Natural killer cell (primary cell): ENCODE measurements around the gene ZNF219. TPM values are rescaled to one million over a fixed set of nuclear protein-coding genes. Genes with fewer than 3 reads are reported as not detected.

Source experiments
- ATAC-seq, 3 donors: fragments of 150-1000 bp in 2 of 3; fragments of 200-7000 bp in 1 of 3; cut with Tn5 transposase; 1 replicate in 1 of 3; 2 replicates in 2 of 3; pipeline ENCODE4 v1.10.0; 2021; ENCODE audit warnings: mild to moderate bottlenecking in 2 of 3, moderate library complexity in 2 of 3
- DNase-seq, 2 donors: peaks; one replicate each; pipeline versions ENCODE4 v3.0.0 to v3.0.0-alpha.2; 2013 to 2021; ENCODE audit warnings: mixed read lengths in 1 of 2
- H3K27ac ChIP-seq: one replicate; pipeline ENCODE4 v1.5.1; 2013; ENCODE audit warnings: mild to moderate bottlenecking, low read length
- H3K27me3 ChIP-seq: one replicate; pipeline ENCODE4 v1.6.1; 2013; ENCODE audit warnings: low read length; ENCODE audit not compliant: control insufficient read depth, insufficient read depth
- H3K36me3 ChIP-seq: one replicate; pipeline ENCODE4 v1.6.1; 2013; ENCODE audit warnings: low read length; ENCODE audit not compliant: control insufficient read depth, insufficient read depth
- H3K4me1 ChIP-seq: one replicate; pipeline ENCODE4 v1.6.1; 2013; ENCODE audit warnings: low read length; ENCODE audit not compliant: control insufficient read depth, insufficient read depth
- H3K4me3 ChIP-seq: one replicate; pipeline ENCODE4 v1.5.1; 2013; ENCODE audit warnings: low read length
- H3K9me3 ChIP-seq: one replicate; pipeline ENCODE4 v1.6.1; 2013; ENCODE audit warnings: low read length; ENCODE audit not compliant: control insufficient read depth, insufficient read depth
- H3K27ac Mint-ChIP-seq, 2 donors: one replicate each; pipeline ENCODE4 v1.8.0; 2022; ENCODE audit warnings: mild to moderate bottlenecking in 2 of 2, mixed read lengths in 2 of 2, moderate library complexity in 1 of 2
- H3K27me3 Mint-ChIP-seq, 2 donors: one replicate each; pipeline ENCODE4 v1.8.0; 2022; ENCODE audit warnings: low read depth in 2 of 2, mixed read lengths in 2 of 2
- H3K36me3 Mint-ChIP-seq: one replicate; pipeline ENCODE4 v1.8.0; 2022; ENCODE audit warnings: mixed read lengths
- H3K4me1 Mint-ChIP-seq, 2 donors: one replicate each; pipeline ENCODE4 v1.8.0; 2022; ENCODE audit warnings: mixed read lengths in 2 of 2
- H3K4me3 Mint-ChIP-seq: one replicate; pipeline ENCODE4 v1.8.0; 2022; ENCODE audit warnings: mild to moderate bottlenecking, moderate library complexity, mixed read lengths
- H3K9me3 Mint-ChIP-seq, 2 donors: one replicate each; pipeline ENCODE4 v1.8.0; 2022; ENCODE audit warnings: mixed read lengths in 2 of 2
- CTCF ChIP-seq: fragments of 200-600 bp; IDR thresholded peaks from one replicate; pipeline ENCODE4 v1.8.0; 2022; ENCODE audit warnings: antibody characterized with exemption
- WGBS: methylation state at CpG from one replicate; pipeline ENCODE4 v1.1.7; 2013; ENCODE audit warnings: missing lambda C conversion rate; ENCODE audit not compliant: insufficient coverage; 5-methylcytosine and 5-hydroxymethylcytosine counted together
- intact Hi-C: fragments of 100-400 bp; cut with micrococcal nuclease; formaldehyde crosslinking; loops from one replicate; pipeline ENCODE4 v1.14.2; 2022
- total RNA-seq, 4 donors: library from RNA; stranded (reverse); fragments of 120-200 nt in 1 of 4; gene quantifications; one replicate each; pipeline versions ENCODE4 v1.2.3 to v1.2.4, GENCODE V29; 2013 to 2022

ZNF219 gene
- total RNA-seq, 3 donors from 2014 or later (not counting 1 experiment from before 2014, with no cell fraction given), result 5.6 to 8.4 (median 7.7) TPM

- intact Hi-C loops, result no loop called here
- DNase-seq (no peak), ATAC-seq (no peak)
- no peaks in the 10 kb centered on the region for H3K9me3 Mint-ChIP-seq
- H3K4me1 Mint-ChIP-seq, result peaks cover 9 to 10% of the 10 kb centered on the region in 2 donors
- H3K27me3 Mint-ChIP-seq, result peaks cover 0 to 6% of the 10 kb centered on the region in 2 donors
- Histone ChIP-seq H3K27me3 (no peaks in the 10 kb centered on the region), H3K4me1 (peaks cover 6% of the 10 kb centered on the region), H3K36me3 (no peaks in the 10 kb centered on the region), H3K9me3 (no peaks in the 10 kb centered on the region), H3K27ac (no peak overlapping the region), H3K4me3 (no peak overlapping the region)
- H3K4me3 Mint-ChIP-seq, result no peak overlapping the region
- H3K36me3 Mint-ChIP-seq, result no peaks in the 10 kb centered on the region
- WGBS, result 70% methylated on average over 5 of the region's 6 CpGs
- TF ChIP-seq CTCF, result no peak
- no peak overlapping the region for H3K27ac Mint-ChIP-seq
These were observed 11.1 kb upstream of the ZNF219 start for GRCh38 chr14:21109377-21110138.

- WGBS, result 97% methylated on average over 4 of the region's 4 CpGs
- Mint-ChIP-seq H3K4me3 (no peak overlapping the region), H3K4me1 (peaks cover 13 to 16% of the 10 kb centered on the region in 2 donors), H3K9me3 (no peaks in the 10 kb centered on the region), H3K36me3 (no peaks in the 10 kb centered on the region), H3K27ac (no peak overlapping the region), H3K27me3 (peaks cover 0 to 6% of the 10 kb centered on the region in 2 donors)
- Histone ChIP-seq H3K36me3 (no peaks in the 10 kb centered on the region), H3K27me3 (no peaks in the 10 kb centered on the region), H3K9me3 (no peaks in the 10 kb centered on the region), H3K4me3 (no peak overlapping the region), H3K27ac (no peak overlapping the region), H3K4me1 (peaks cover 10% of the 10 kb centered on the region)
- ATAC-seq, result no peak
- no peak for TF ChIP-seq CTCF
- intact Hi-C loops, result no loop called here
- no peak for DNase-seq
These were observed 10.3 kb upstream of the ZNF219 start for GRCh38 chr14:21108791-21109190.

- ATAC-seq (no peak), DNase-seq (no peak)
- H3K27me3 Mint-ChIP-seq, result peaks cover 0 to 6% of the 10 kb centered on the region in 2 donors
- H3K9me3 ChIP-seq, result no peaks in the 10 kb centered on the region
- H3K4me3 ChIP-seq, result no peak overlapping the region
- H3K9me3 Mint-ChIP-seq, result no peaks in the 10 kb centered on the region
- TF ChIP-seq CTCF, result no peak
- peaks cover 25 to 28% of the 10 kb centered on the region in 2 donors for H3K4me1 Mint-ChIP-seq
- no peaks in the 10 kb centered on the region for H3K36me3 Mint-ChIP-seq
- H3K27ac Mint-ChIP-seq, result peak overlapping the region; percentile 28 to 62
- H3K36me3 ChIP-seq, result no peaks in the 10 kb centered on the region
- WGBS, result 93% methylated on average over 5 of the region's 5 CpGs
- no peak overlapping the region for H3K27ac ChIP-seq
- peaks cover 17% of the 10 kb centered on the region for H3K4me1 ChIP-seq
- H3K27me3 ChIP-seq, result no peaks in the 10 kb centered on the region
- intact Hi-C loops, result loop anchor here (1.0 kb wide), 1 partner anchor 15 kb away; no protein-coding TSS in a partner anchor
- H3K4me3 Mint-ChIP-seq, result no peak overlapping the region
These were observed 8.9 kb upstream of the ZNF219 start for GRCh38 chr14:21107283-21107800.
